GM19035 (cell line): ENCODE results near the gene HDAC4.
"Not testable (repeated sequence)": the region's sequence is repeated elsewhere in the genome, so short reads cannot be mapped to it uniquely, and the experiment has no call there.

Source experiments
- ATAC-seq: cut with Tn5 transposase; IDR thresholded peaks from one replicate; pipeline ENCODE4 v1.9.1; 2021; ENCODE audit not compliant: unreplicated experiment

HDAC4 gene

DNA sequence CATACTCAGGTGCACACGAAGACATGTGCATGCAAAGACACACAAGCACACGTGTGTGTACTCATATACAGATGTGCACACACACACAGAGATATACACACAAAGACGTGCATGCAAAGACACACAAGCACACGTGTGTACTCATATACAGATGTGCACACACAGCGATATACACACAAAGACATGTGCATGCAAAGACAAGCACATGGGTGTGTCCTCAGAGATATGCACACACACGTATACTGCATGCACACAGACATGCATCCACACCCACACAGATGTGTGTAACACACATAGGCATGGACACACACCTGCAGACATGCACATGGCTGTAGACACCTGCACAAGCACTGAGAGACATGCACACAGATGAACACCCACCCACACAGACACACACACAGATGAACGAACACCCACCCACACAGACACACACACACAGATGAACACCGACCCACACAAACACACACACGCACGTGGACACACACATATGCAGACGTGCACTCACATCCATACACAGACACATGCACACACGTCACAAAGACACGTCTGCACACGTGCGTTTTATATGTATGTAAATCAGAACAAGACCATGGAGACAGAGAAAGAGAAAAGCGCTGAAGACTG is 321.0 kb downstream of the HDAC4 start:
- no peak for ATAC-seq

DNA sequence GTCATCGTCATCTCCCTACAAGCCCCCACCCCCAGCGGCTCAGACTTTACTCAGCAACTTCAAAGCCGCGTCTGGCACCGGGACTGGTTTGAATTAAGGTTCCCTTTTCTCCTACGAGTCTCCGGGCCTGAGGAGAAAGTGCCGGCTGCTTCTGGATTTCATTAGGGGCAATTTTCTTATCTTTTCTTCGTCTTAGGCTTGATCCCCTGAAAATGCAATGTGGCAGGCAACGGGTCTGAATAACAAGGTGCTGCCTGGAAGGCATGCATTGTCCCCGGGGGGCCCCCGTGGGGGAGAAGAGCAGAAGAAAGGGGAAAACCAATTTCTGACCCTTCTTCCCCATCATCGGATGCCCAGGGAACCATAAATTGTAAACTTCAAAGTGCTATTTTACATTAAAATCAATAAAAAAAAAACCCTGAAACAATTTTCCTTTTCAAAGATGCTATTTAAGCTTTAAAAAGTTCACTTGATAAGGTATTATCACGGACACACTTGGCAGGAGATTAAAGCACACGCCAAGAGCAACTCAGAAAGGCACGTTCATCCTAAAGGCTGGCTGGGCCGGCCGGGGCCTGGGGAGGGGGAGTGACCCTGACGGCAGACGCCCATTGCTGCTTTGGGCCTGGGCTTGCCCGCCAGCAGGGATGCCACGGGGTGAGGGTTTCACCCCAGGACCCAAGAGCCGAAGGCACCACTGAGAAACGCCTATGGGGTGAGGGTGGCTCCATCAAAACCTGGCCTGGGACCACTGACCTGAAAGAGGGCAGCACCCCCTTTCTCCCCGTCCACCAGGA is 322.5 kb downstream of the HDAC4 start:
- no peak for ATAC-seq

DNA sequence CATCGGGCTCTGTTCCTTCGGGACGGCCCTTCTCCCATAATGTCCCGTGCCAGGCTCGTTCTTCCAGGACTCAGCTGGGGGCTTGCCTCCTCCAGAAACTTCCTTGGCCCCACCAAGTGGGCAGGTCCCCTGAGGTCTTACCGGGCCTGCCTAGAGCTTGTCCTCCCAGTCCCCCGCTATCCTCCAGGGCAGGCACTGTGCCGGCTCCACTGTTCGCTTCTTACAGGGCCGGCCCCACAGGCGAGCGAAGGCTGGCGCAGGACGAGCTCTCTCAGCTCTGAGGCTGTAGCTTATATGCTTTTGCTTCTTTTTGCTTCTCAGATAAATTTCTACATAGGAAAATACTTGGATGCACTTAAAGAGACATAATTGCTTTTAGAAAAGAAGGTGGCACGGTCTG is 323.6 kb downstream of the HDAC4 start:
- ATAC-seq: no peak

DNA sequence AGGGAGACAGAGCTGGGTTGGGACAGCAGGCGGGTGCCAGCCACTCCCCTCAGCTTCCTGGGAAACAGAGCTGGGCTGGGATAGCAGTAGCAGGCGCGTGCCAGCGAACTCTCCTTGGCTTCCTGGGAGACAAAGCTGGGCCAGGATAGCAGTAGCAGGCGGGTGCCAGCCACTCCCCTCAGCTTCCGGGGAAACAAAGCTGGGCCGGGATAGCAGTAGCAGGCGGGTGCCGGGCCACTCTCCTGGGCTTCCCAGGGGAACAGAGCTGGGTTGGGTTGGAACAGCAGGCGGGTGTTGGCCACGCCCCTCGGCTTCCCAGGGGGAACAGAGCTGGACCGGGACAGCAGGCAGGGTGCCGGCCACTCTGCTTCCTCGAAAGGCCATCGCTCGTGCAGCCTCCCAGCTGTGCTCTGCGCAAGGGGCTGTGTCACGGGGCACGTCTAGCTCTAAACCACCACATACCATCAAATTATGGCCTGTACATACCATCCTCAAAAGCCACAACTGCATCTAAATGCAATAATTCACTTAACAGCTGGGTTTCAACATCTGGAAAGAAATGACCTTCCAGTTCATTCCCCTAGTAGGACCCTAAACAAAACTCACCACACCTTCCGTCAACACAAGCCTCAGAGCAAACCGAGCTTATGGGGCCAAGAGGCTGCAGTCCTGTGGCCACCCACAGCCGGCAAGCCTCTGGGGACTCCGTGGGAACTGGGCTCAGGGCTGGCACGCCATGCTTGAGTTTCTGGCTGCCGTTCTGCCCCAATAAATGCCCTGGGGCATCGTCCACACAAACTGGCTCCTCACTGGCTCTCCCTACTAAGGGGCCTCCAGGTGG is 324.7 kb downstream of the HDAC4 start:
- no peak for ATAC-seq

DNA sequence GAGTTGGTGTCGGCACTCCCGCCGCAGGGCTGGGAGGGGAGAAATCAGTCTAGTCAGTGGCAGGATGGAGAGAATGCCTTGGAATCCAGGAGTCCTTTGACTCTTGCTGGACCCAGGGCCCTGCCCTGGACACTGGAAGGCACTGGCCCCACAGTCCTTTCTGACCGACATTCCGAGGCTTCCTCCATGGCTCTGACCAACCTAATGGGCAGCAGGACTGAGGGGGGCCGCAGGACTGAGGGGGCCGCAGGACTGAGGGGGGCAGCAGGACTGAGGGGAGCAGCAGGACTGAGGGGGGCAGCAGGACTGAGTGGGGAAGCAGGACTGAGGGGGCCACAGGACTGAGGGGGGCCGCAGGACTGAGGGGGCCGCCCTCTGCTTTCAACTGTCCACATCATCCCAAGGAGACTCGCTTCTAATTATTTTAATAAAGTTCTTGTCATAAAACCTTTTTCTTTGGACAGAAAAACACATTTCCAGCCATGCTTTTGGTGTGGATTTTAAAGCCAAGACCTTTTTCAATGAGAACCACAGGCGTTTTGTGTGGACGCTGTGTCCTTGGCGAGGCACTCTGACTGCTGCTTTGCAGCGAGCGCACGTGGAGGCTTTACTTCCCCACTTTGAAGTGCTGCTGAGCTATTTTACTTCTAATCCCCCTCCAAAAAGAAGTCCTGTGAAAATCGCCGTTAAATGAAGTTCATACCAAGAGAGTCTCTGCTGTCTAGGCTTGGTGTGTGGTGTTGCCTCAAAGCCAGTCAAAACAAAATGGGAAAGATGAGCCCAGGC is 326.9 kb downstream of the HDAC4 start:
- no peak for ATAC-seq

DNA sequence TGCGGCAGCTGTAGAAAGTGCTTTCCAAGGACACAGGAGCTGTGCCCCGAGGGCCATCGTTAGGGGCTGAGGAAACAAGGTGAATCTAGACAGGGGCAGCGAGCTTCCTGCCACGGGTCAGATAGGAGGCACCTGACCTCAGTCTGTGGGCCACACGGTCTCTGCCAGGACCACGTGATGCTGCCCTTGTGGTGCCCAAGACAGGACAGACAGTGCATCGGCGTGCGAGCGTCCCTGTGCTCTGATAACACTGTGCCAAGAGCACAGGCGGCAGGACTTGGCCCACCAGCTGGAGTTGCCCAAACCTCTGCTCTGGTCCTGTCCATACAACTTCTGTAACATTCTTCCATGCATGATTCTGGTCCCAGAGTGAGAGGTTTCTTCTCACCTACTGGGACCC is 327.6 kb downstream of the HDAC4 start:
- ATAC-seq: no peak

DNA sequence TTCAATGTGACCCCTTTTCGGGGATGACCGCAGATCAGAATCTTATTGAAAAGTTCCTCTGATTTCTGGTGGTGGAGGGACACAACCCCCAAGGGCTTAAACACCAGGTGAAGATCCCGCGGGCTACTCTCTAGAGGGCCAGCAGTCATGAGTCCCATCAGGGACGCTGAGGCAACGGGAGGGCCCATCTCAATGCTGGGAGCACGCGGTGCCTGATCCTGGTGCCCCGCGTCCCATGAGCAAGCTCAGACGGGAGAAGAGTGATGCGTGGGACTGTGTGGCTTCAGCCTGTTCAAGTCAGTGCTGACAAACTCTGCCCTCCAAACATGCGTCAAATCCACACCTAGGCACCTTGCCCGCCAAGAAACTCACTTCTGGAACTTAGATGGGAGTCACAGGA is 328.0 kb downstream of the HDAC4 start:
- ATAC-seq: no peak

DNA sequence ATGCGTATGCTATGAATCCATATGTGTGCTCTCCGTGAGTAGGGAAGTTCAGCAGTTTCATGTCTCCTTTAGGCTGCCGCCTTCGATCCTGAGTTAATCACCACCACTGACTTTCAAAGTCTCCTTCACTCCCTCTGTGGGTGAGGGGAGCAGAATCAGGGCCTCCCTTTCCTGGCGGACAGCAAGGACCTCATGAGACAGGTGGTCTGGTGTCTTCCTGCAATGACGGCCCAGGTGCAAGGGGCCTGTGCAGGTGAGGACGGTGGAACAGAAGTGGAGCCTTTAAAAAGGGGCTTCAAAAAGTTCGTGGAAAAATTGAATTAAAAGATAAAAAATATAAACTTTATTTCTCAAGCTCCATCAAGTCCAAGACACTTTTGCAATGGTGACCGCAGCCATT is 330.4 kb downstream of the HDAC4 start:
- ATAC-seq: no peak

DNA sequence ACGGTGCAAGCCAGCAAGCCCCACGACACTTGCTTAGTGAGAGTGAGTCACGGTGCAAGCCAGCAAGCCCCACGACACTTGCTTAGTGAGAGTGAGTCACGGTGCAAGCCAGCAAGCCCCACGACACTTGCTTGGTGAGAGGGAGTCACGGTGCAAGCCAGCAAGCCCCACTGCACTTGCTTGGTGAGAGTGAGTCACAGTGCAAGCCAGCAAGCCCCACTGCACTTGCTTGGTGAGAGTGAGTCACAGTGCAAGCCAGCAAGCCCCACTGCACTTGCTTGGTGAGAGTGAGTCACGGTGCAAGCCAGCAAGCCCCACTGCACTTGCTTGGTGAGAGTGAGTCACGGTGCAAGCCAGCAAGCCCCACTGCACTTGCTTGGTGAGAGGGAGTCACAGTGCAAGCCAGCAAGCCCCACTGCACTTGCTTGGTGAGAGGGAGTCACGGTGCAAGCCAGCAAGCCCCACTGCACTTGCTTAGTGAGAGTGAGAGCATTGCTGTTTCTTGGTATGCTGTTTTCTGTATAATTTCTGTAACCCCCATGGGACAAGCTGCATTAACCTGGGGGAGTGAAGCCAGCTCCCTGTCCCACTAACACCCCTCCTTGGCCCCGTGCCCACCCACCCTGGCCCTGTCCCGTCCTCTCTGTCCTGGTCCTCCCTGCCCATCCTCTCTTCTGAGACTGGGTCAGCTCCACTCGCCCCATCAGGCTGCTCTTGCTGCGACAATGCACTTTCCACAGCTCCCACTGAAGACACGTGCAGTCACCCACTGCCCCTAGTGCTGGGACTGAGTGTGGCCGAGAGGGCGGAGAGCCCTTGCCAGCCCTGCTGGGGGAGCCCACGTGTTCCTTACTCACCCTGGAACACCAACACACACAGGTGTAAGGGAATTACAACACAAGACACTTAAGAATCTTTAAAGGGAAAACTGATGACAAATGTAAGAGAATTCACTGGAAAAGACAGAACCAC is 331.2 kb downstream of the HDAC4 start:
- not testable (repeated sequence) for ATAC-seq

DNA sequence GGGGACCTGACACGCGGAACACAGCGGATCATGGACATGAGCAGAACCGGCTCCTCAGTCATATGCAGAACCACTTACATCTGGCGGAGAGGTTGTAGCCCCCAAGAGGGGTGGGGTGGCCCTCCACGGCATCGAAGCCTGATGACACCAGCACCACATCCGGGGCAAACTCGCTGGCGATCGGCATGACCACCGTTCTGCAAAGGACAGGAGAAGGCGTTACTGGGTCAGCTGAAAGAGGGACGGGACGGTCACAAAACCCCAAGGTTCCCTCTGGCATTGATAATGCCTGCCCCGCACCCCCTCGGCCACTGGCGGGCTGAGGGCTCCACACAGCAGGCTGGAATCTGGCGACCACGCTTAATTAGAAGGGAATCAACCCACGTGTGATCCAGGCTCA is 332.4 kb downstream of the HDAC4 start:
- ATAC-seq: no peak

DNA sequence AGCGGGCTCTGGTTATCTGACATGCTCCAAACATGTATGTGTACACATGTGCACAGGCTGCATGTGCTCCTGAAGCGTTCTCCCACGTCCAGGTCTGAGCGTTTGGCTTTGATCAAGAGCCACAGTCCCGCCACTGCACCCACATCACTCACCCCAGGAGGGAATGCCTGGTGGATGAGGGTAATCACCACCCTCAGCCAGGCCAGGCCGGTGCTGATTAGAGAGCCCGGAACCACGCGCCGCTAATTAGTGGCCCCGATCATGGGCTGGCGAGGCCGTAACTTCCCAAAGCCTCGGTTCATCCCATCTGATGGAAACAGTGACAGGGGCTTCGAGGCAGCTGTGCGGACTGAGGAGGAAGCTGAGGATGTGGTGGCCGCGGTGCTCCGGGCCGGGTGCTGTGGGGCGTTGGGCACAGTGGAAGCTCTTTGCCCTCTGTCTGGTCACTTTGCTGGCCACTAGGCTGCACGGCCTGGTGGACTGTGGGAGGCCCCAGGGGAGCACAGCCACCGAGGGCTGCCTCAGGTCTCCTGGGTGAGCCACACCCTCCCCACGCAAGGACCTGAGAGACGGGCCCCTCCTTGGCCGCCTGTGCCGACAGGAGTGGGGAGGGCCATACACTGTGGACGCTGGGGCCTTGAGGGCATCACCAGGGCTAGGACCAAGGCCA is 333.5 kb downstream of the HDAC4 start:
- no peak for ATAC-seq

DNA sequence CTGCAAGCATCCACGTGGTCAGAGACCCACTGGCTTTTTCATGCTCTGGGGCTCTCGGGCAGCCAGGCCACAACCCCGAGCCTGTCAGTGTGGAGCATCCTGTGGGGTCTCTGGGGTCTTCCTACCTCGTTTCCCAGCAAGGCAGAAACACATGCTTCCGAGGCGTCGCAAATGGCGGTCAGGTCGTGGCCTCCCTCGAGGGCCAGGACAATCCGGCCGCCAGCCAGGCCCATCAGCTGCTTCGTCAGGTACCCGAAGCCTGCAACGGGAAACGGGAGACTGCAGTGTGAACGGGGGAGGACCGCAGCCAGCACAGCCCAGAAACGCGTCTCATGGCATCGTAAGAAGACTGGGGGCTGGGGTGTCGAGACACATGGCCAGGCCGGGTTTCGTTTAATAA is 334.2 kb downstream of the HDAC4 start:
- no peak for ATAC-seq

DNA sequence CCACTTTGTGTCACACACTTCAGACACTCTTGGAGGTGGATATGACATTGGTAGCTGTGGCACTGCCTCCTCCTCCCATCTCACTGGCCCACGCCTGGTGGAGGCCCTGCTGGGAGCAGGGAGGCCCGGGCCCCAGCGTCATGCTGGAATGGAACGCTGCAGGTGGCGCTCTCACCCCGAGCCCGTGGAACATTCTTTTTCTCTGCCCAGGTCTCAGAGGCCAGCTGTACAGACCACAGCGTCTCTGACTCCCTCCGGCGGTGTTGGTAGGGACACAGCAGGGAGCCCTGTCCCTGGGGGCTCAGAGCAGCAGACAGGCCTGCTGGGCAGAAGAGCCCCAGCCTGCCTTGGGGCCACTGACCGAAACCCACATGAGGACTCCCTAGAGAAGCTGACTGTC is 334.9 kb downstream of the HDAC4 start:
- no peak for ATAC-seq

DNA sequence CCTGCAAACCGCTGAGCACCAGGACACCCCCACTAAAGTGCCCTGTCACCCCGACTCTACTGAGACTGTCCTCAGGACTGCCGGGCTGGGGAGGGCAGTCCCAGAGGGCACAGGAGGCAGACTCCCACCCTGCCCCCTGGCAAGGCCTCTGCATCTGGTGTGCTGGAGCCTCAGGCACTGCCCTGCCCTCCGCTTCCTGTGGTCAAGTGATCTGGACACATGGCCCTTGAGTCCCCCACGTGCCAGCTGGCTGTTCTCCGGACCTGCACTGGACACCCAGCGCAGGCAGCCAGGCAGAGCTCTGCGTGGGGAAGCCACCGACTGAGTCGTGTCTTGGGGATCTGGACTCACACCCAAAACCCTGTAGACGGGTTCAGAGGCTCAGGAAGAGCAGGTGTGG is 335.3 kb downstream of the HDAC4 start:
- no peak for ATAC-seq

DNA sequence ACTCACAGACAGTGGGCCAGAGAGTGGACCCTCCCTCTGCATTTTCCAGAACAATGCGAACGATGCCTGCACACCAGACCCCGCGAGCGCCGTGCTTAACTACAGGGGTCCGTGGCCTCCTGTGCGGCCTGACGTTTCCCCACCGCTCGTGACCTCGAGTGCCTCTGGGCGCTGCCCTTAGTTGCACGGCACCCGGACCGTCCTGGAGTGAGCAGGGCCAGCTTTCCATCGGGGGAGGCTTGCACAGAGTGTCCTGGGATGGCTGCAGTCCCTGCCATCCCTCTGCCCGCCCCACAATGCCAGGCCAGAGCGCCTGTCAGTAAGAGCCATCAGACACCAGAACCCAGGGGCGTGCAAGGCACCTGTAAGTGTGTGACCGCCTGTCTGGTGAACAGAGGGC is 335.9 kb downstream of the HDAC4 start:
- ATAC-seq: no peak

DNA sequence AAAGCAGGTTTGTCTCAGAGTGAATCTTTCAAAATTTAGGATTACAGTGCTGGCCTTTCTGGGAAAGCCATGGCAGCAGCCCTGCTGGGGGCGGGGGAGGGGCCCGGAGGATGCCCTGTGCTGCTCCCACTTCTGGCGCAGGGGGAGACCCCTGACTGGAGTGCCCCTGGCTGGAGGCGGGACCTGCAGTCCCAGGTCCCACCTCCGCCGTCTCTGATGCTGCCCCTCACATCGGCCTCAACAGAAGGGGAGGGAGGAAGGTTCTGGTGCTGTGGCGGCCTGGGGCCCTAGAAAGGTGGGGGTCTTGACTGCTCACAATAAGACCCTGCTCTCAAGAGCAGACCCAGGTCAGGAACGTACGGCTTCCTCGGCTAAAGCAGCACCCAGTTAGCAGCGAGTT is 336.6 kb downstream of the HDAC4 start:
- ATAC-seq: no peak

DNA sequence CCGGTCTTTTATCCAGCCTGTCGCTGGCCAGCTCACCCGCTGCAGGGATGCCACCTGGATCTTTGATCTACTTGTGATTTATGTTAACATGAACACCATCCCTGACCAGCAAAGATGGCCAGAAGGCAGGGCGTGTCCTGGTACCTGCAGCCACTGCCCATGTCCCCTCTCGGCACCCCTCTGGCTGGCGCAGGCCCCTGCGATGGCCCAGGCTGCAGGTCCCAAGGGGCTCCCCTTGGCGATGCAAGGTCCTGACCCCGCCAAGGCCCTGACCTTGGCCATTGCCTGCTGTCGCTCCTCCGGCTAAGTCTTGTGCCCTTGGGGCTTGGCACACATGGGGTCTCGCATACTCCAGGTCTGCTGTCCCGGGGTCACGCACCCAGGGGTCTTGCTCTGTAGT is 338.1 kb downstream of the HDAC4 start:
- no peak for ATAC-seq

DNA sequence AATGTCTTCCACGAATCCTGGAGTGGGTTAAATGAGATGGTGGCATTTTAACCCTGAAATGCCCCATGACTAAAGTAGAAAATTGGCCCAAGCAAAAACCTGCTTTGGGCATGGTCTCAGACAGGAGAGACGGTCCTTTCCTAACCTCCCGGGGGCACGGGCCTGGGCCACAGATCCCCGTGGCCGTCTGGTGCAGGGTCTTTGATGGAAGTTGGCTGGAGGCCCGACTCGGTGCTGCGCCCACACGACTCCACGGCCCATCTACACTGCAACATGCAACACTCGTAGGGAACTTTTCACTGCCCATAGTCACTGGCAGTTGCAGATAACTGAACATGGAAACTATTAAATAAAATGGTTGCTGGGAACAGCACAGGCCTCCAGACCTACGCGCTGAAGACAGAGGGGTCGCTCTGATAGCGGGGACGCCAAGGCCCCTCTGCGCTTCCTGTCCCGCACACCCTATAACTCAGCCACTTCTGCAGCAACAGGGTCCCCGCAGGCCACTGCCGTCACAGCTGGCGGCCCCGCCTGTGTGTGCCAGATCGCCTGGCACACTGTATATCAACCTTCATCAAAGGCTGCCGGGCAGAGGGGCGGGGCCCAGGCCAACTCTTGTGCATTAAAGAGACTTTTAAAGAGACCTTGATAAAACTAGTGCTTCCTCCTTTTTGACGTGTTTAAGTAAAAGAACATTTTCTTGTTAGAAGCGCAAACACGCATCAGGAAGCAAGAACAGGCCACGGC is 338.8 kb downstream of the HDAC4 start:
- ATAC-seq: no peak
